Measurements from ENCODE around the gene TRAM2. TPM values are rescaled to one million over a fixed set of nuclear protein-coding genes. Genes with fewer than 3 reads are reported as not detected.
A peak's percentile ranks its signal among the peaks of the same experiment; 100 is the strongest.

Gene TRAM2
- total and polyA plus RNA-seq, 5 donors from 2014 or later: 3.2 to 12.0 (median 4.0) TPM

- Histone ChIP-seq H3K27ac (ENCODE audit: insufficient read depth, low read length, poor library complexity, severe bottlenecking) (no peak overlapping the region), H3K27me3 (ENCODE audit: control insufficient read depth, insufficient read depth, low read length) (peaks cover 11% of the 10 kb centered on the region), H3K36me3 (ENCODE audit: control insufficient read depth, insufficient read depth, low read length) (no peaks in the 10 kb centered on the region), H3K4me3 (ENCODE audit: low read depth, low read length) (no peak overlapping the region), H3K9me3 (ENCODE audit: control insufficient read depth in 2 of 2, low read length in 2 of 2) (no peaks in the 10 kb centered on the region), H3K4me1 (ENCODE audit: control insufficient read depth, insufficient read depth, low read length, poor library complexity, severe bottlenecking) (no peaks in the 10 kb centered on the region)
- H3K4me1 Mint-ChIP-seq: no peaks in the 10 kb centered on the region
- no peak overlapping the region for H3K4me3 Mint-ChIP-seq
- DNase-seq (no peak), ATAC-seq (ENCODE audit: low read depth in 2 of 2) (no peak)
- H3K27ac Mint-ChIP-seq: no peak overlapping the region
- H3K27me3 Mint-ChIP-seq: peaks cover 22% of the 10 kb centered on the region
- H3K36me3 Mint-ChIP-seq: no peaks in the 10 kb centered on the region
- peaks cover 0 to 6% (median 0%) of the 10 kb centered on the region in 7 donors for H3K9me3 Mint-ChIP-seq
These were observed 35.6 kb upstream of the TRAM2 start for GRCh38 chr6:52612336-52613054.

- Mint-ChIP-seq H3K27ac (no peak overlapping the region), H3K9me3 (peaks cover 0 to 6% (median 0%) of the 10 kb centered on the region in 7 donors), H3K36me3 (no peaks in the 10 kb centered on the region), H3K4me3 (no peak overlapping the region), H3K27me3 (peaks cover 20% of the 10 kb centered on the region), H3K4me1 (no peaks in the 10 kb centered on the region)
- no peaks in the 10 kb centered on the region for H3K36me3 ChIP-seq (ENCODE audit: control insufficient read depth, insufficient read depth, low read length)
- peaks cover 9% of the 10 kb centered on the region for H3K27me3 ChIP-seq (ENCODE audit: control insufficient read depth, insufficient read depth, low read length)
- ATAC-seq (ENCODE audit: low read depth in 2 of 2): no peak
- no peak overlapping the region for H3K4me3 ChIP-seq (ENCODE audit: low read depth, low read length)
- no peaks in the 10 kb centered on the region for H3K9me3 ChIP-seq (ENCODE audit: control insufficient read depth in 2 of 2, low read length in 2 of 2)
- DNase-seq: no peak
- no peak overlapping the region for H3K27ac ChIP-seq (ENCODE audit: insufficient read depth, low read length, poor library complexity, severe bottlenecking)
- no peaks in the 10 kb centered on the region for H3K4me1 ChIP-seq (ENCODE audit: control insufficient read depth, insufficient read depth, low read length, poor library complexity, severe bottlenecking)
These were observed 35.0 kb upstream of the TRAM2 start for GRCh38 chr6:52611833-52612232.

- peaks cover 28% of the 10 kb centered on the region for H3K27me3 Mint-ChIP-seq
- no peak overlapping the region for H3K27ac Mint-ChIP-seq
These were observed 34.0 kb upstream of the TRAM2 start for GRCh38 chr6:52610745-52611355.

GRCh38 chr6:52610011-52610410 lies 33.2 kb upstream of the TRAM2 start:
- Histone ChIP-seq H3K4me1 (ENCODE audit: control insufficient read depth, insufficient read depth, low read length, poor library complexity, severe bottlenecking) (no peaks in the 10 kb centered on the region), H3K27ac (ENCODE audit: insufficient read depth, low read length, poor library complexity, severe bottlenecking) (no peak overlapping the region), H3K36me3 (ENCODE audit: control insufficient read depth, insufficient read depth, low read length) (no peaks in the 10 kb centered on the region), H3K27me3 (ENCODE audit: control insufficient read depth, insufficient read depth, low read length) (peaks cover 5% of the 10 kb centered on the region), H3K9me3 (ENCODE audit: control insufficient read depth in 2 of 2, low read length in 2 of 2) (no peaks in the 10 kb centered on the region), H3K4me3 (ENCODE audit: low read depth, low read length) (no peak overlapping the region)
- peaks cover 0 to 6% (median 0%) of the 10 kb centered on the region in 7 donors for H3K9me3 Mint-ChIP-seq
- H3K36me3 Mint-ChIP-seq: no peaks in the 10 kb centered on the region
- no peak for ATAC-seq (ENCODE audit: low read depth in 2 of 2)
- H3K4me3 Mint-ChIP-seq: no peak overlapping the region
- H3K27ac Mint-ChIP-seq: no peak overlapping the region
- H3K4me1 Mint-ChIP-seq: no peaks in the 10 kb centered on the region
- DNase-seq: no peak
- peaks cover 28% of the 10 kb centered on the region for H3K27me3 Mint-ChIP-seq

More at GRCh38 chr6:52610745-52611355, 34.0 kb upstream of the TRAM2 start:
- peaks cover 9% of the 10 kb centered on the region for H3K27me3 ChIP-seq (ENCODE audit: control insufficient read depth, insufficient read depth, low read length)
- DNase-seq (no peak), ATAC-seq (ENCODE audit: low read depth in 2 of 2) (no peak)
- H3K4me3 ChIP-seq (ENCODE audit: low read depth, low read length): no peak overlapping the region
- peaks cover 0 to 6% (median 0%) of the 10 kb centered on the region in 7 donors for H3K9me3 Mint-ChIP-seq
- no peaks in the 10 kb centered on the region for H3K36me3 ChIP-seq (ENCODE audit: control insufficient read depth, insufficient read depth, low read length)
- no peaks in the 10 kb centered on the region for H3K4me1 Mint-ChIP-seq
- no peaks in the 10 kb centered on the region for H3K36me3 Mint-ChIP-seq
- H3K9me3 ChIP-seq (ENCODE audit: control insufficient read depth in 2 of 2, low read length in 2 of 2): no peaks in the 10 kb centered on the region
- no peaks in the 10 kb centered on the region for H3K4me1 ChIP-seq (ENCODE audit: control insufficient read depth, insufficient read depth, low read length, poor library complexity, severe bottlenecking)
- no peak overlapping the region for H3K4me3 Mint-ChIP-seq
- no peak overlapping the region for H3K27ac ChIP-seq (ENCODE audit: insufficient read depth, low read length, poor library complexity, severe bottlenecking)

DNA sequence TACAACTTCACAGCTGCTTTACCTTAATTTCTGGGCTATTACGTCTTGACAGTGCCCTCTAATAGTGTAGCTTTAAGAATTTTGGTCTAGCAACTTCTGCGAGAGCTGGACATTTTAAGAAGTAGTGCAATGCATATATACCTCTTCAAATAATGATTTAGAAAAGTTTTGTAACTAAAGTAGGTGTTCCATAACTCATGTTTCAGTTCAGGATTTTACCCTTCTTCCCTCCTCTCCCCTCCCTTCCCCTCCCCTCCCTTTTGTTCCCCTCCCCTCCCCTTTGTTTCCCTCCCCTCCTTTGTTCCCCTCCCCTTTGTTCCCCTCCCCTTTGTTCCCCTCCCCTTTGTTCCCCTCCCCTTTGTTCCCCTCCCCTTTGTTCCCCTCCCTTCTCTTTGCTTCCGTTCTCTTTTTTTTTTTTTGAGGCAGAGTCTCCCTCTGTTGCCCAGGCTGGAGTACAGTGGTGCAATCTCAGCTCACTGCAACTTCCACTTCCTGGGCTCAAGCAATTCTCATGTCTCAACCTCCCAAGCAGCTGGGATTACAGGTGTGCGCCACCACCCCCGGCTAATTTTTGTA lies 28.8 kb upstream of the TRAM2 start:
- no peaks in the 10 kb centered on the region for H3K4me1 Mint-ChIP-seq
- H3K4me1 ChIP-seq (ENCODE audit: control insufficient read depth, insufficient read depth, low read length, poor library complexity, severe bottlenecking): no peaks in the 10 kb centered on the region
- no peak overlapping the region for H3K27ac ChIP-seq (ENCODE audit: insufficient read depth, low read length, poor library complexity, severe bottlenecking)
- H3K27me3 ChIP-seq (ENCODE audit: control insufficient read depth, insufficient read depth, low read length): peaks cover 2% of the 10 kb centered on the region
- H3K4me3 Mint-ChIP-seq: no peak overlapping the region
- H3K9me3 ChIP-seq (ENCODE audit: control insufficient read depth in 2 of 2, low read length in 2 of 2): no peaks in the 10 kb centered on the region
- DNase-seq: no peak
- peaks cover 0 to 6% (median 0%) of the 10 kb centered on the region in 7 donors for H3K9me3 Mint-ChIP-seq
- no peak for ATAC-seq (ENCODE audit: low read depth in 2 of 2)
- H3K27me3 Mint-ChIP-seq: peaks cover 14% of the 10 kb centered on the region
- H3K36me3 Mint-ChIP-seq: no peaks in the 10 kb centered on the region
- no peak overlapping the region for H3K27ac Mint-ChIP-seq
- no peaks in the 10 kb centered on the region for H3K36me3 ChIP-seq (ENCODE audit: control insufficient read depth, insufficient read depth, low read length)
- H3K4me3 ChIP-seq (ENCODE audit: low read depth, low read length): no peak overlapping the region

- no peaks in the 10 kb centered on the region for H3K9me3 ChIP-seq (ENCODE audit: control insufficient read depth in 2 of 2, low read length in 2 of 2)
- no peak overlapping the region for H3K27ac ChIP-seq (ENCODE audit: insufficient read depth, low read length, poor library complexity, severe bottlenecking)
- no peaks in the 10 kb centered on the region for H3K4me1 ChIP-seq (ENCODE audit: control insufficient read depth, insufficient read depth, low read length, poor library complexity, severe bottlenecking)
- Mint-ChIP-seq H3K27ac (no peak overlapping the region), H3K36me3 (no peaks in the 10 kb centered on the region), H3K4me3 (no peak overlapping the region), H3K4me1 (peaks cover 0 to 1% (median 0%) of the 10 kb centered on the region in 4 donors), H3K9me3 (no peaks in the 10 kb centered on the region), H3K27me3 (peaks cover 8% of the 10 kb centered on the region)
- no peak overlapping the region for H3K4me3 ChIP-seq (ENCODE audit: low read depth, low read length)
- DNase-seq (peak in 1 of 3 donors; percentile 48), ATAC-seq (ENCODE audit: low read depth in 2 of 2) (no peak)
- H3K36me3 ChIP-seq (ENCODE audit: control insufficient read depth, insufficient read depth, low read length): no peaks in the 10 kb centered on the region
- H3K27me3 ChIP-seq (ENCODE audit: control insufficient read depth, insufficient read depth, low read length): peaks cover 2% of the 10 kb centered on the region
These were observed 26.3 kb upstream of the TRAM2 start for GRCh38 chr6:52603000-52603795.

- H3K27ac Mint-ChIP-seq: no peak overlapping the region
These were observed 21.9 kb upstream of the TRAM2 start for GRCh38 chr6:52598824-52599190.

More at GRCh38 chr6:52598824-52599190, 21.9 kb upstream of the TRAM2 start:
- no peaks in the 10 kb centered on the region for H3K27me3 Mint-ChIP-seq
- DNase-seq: no peak
- H3K27ac ChIP-seq (ENCODE audit: insufficient read depth, low read length, poor library complexity, severe bottlenecking): no peak overlapping the region
- no peak for ATAC-seq (ENCODE audit: low read depth in 2 of 2)
- H3K36me3 ChIP-seq (ENCODE audit: control insufficient read depth, insufficient read depth, low read length): no peaks in the 10 kb centered on the region
- no peaks in the 10 kb centered on the region for H3K9me3 ChIP-seq (ENCODE audit: control insufficient read depth in 2 of 2, low read length in 2 of 2)
- H3K4me1 Mint-ChIP-seq: peaks cover 0 to 7% (median 2%) of the 10 kb centered on the region in 4 donors
- no peaks in the 10 kb centered on the region for H3K9me3 Mint-ChIP-seq
- no peaks in the 10 kb centered on the region for H3K36me3 Mint-ChIP-seq
- H3K4me3 Mint-ChIP-seq: no peak overlapping the region
- no peaks in the 10 kb centered on the region for H3K4me1 ChIP-seq (ENCODE audit: control insufficient read depth, insufficient read depth, low read length, poor library complexity, severe bottlenecking)
- no peak overlapping the region for H3K4me3 ChIP-seq (ENCODE audit: low read depth, low read length)
- peaks cover 2% of the 10 kb centered on the region for H3K27me3 ChIP-seq (ENCODE audit: control insufficient read depth, insufficient read depth, low read length)

All from CD4-positive, CD25-positive, alpha-beta regulatory T cell (primary cell).